WTC11 (cell line): ENCODE measurements around the gene SLCO2A1. TPM values are rescaled to one million over a fixed set of nuclear protein-coding genes. Genes with fewer than 3 reads are reported as not detected.

ENCODE experiments used
- ATAC-seq: fragments of 200-7000 bp; cut with Tn5 transposase; 2 replicates; pipeline ENCODE4 v1.10.0; 2021; ENCODE audit warnings: mild to moderate bottlenecking, moderate library complexity
- CTCF ChIA-PET: fragments of 300-600 bp; sonication (Branson Sonifier 250); formaldehyde crosslinking; loops from one replicate; lab custom pipeline; 2021; ENCODE audit warnings: antibody characterized with exemption; lab: Charles Lee
- POLR2A ChIA-PET: fragments of 350-600 bp; sonication (Branson Sonifier 250); formaldehyde crosslinking; loops from one replicate; lab custom pipeline; 2021; ENCODE audit warnings: antibody characterized with exemption; lab: Charles Lee
- DNase-seq: peaks from one replicate; pipeline ENCODE4 v3.0.0; 2021; ENCODE audit warnings: low spot score
- H3K27ac Mint-ChIP-seq: 2 replicates; pipeline ENCODE4 v1.8.0; 2021; ENCODE audit warnings: mixed read lengths
- H3K27me3 Mint-ChIP-seq: 2 replicates; pipeline ENCODE4 v1.8.0; 2021; ENCODE audit warnings: low read depth, mild to moderate bottlenecking, moderate library complexity, mixed read lengths
- H3K36me3 Mint-ChIP-seq: 2 replicates; pipeline ENCODE4 v1.8.0; 2021; ENCODE audit warnings: mixed read lengths
- H3K4me1 Mint-ChIP-seq: 2 replicates; pipeline ENCODE4 v1.8.0; 2022; ENCODE audit warnings: mixed read lengths
- H3K4me3 Mint-ChIP-seq: 2 replicates; pipeline ENCODE4 v1.8.0; 2021; ENCODE audit warnings: mild to moderate bottlenecking, moderate library complexity, mixed read lengths
- H3K9me3 Mint-ChIP-seq: 2 replicates; pipeline ENCODE4 v1.8.0; 2021; ENCODE audit warnings: mixed read lengths
- CDX4 ChIP-seq: fragments of 250-450 bp; sonication (Bioruptor Pico); IDR thresholded peaks from 2 replicates; pipeline ENCODE4 v1.9.0; 2021; ENCODE audit warnings: moderate library complexity, mild to moderate bottlenecking, inconsistent platforms, borderline replicate concordance
- CREM ChIP-seq: sonication (generic); formaldehyde crosslinking; IDR thresholded peaks from 2 replicates; pipeline ENCODE4 v1.8.1; 2022; ENCODE audit warnings: mild to moderate bottlenecking, missing genetic modification reagents, moderate library complexity
- ETV6 ChIP-seq: sonication (generic); formaldehyde crosslinking; IDR thresholded peaks from 2 replicates; pipeline ENCODE4 v1.8.1; 2022; ENCODE audit warnings: mild to moderate bottlenecking, missing genetic modification reagents
- MAX ChIP-seq: sonication (generic); formaldehyde crosslinking; IDR thresholded peaks from 2 replicates; pipeline ENCODE4 v1.8.0; 2022; ENCODE audit warnings: mild to moderate bottlenecking, missing genetic modification reagents
- NR3C1 ChIP-seq: sonication (generic); formaldehyde crosslinking; conservative IDR thresholded peaks from 2 replicates; pipeline ENCODE4 v1.8.1; 2023; ENCODE audit warnings: low read depth, mild to moderate bottlenecking, missing genetic modification reagents
- RELA ChIP-seq: sonication (generic); formaldehyde crosslinking; IDR thresholded peaks from 2 replicates; pipeline ENCODE4 v1.8.1; 2022; ENCODE audit warnings: missing genetic modification reagents, mild to moderate bottlenecking, borderline replicate concordance
- STAT6 ChIP-seq: sonication (generic); formaldehyde crosslinking; conservative IDR thresholded peaks from 2 replicates; pipeline ENCODE4 v1.8.1; 2023; ENCODE audit warnings: mild to moderate bottlenecking, low read depth, missing genetic modification reagents, moderate library complexity
- TCF7 ChIP-seq: sonication (generic); formaldehyde crosslinking; IDR thresholded peaks from 2 replicates; pipeline ENCODE4 v1.8.0; 2022; ENCODE audit warnings: mild to moderate bottlenecking, low read depth, missing genetic modification reagents, moderate library complexity
- TP53 ChIP-seq: sonication (generic); formaldehyde crosslinking; IDR thresholded peaks from 2 replicates; pipeline ENCODE4 v1.8.1; 2023; ENCODE audit warnings: mild to moderate bottlenecking, missing genetic modification reagents
- USF1 ChIP-seq: sonication (generic); formaldehyde crosslinking; IDR thresholded peaks from 2 replicates; pipeline ENCODE4 v1.8.0; 2022; ENCODE audit warnings: mild to moderate bottlenecking, missing genetic modification reagents
- ZNF121 ChIP-seq: sonication (generic); formaldehyde crosslinking; IDR thresholded peaks from 2 replicates; pipeline ENCODE4 v1.8.0; 2023; ENCODE audit warnings: missing genetic modification reagents
- ZNF232 ChIP-seq: sonication (generic); formaldehyde crosslinking; IDR thresholded peaks from 2 replicates; pipeline ENCODE4 v1.8.0; 2022; ENCODE audit warnings: mild to moderate bottlenecking, missing genetic modification reagents
- ZNF396 ChIP-seq: fragments of 250-450 bp; sonication (Bioruptor Pico); IDR thresholded peaks from 2 replicates; pipeline ENCODE4 v1.8.0; 2021; ENCODE audit warnings: mild to moderate bottlenecking, moderate library complexity, borderline replicate concordance
- ZNF671 ChIP-seq: fragments of 250-450 bp; sonication (Bioruptor Pico); IDR thresholded peaks from 2 replicates; pipeline ENCODE4 v1.8.0; 2021; ENCODE audit warnings: mild to moderate bottlenecking
- total RNA-seq: library from RNA; stranded (reverse); gene quantifications from 3 replicates; pipeline ENCODE4 v1.2.3, GENCODE V29; 2021

The SLCO2A1 gene
- total RNA-seq, 1 experiment from 2014 or later, result 3.3 TPM

- DNase-seq, result no peak
Measured at GRCh38 chr3:134001251-134001650, 28.5 kb downstream of the SLCO2A1 start.

GRCh38 chr3:133999891-134000685 is 29.6 kb downstream of the SLCO2A1 start:
- Mint-ChIP-seq H3K9me3 (peaks cover 8% of the 10 kb centered on the region), H3K27ac (no peak overlapping the region), H3K27me3 (peaks cover 4% of the 10 kb centered on the region), H3K36me3 (peaks cover 7% of the 10 kb centered on the region), H3K4me1 (peaks cover 13% of the 10 kb centered on the region), H3K4me3 (no peak overlapping the region)
- ATAC-seq (no peak), DNase-seq (no peak)
- CTCF ChIA-PET, result no interaction called here
- TF ChIP-seq TP53 (CRISPR knock-in tag) (no peak), ZNF121 (CRISPR knock-in tag) (no peak), TCF7 (CRISPR knock-in tag) (no peak), NR3C1 (CRISPR knock-in tag) (no peak), ETV6 (CRISPR knock-in tag) (no peak), CDX4 (no peak), USF1 (CRISPR knock-in tag) (no peak), ZNF671 (CRISPR knock-in tag) (no peak), ZNF396 (CRISPR knock-in tag) (no peak)
- POLR2A ChIA-PET, result no interaction called here

More at GRCh38 chr3:134001251-134001650, 28.5 kb downstream of the SLCO2A1 start:
- H3K36me3 Mint-ChIP-seq, result peaks cover 9% of the 10 kb centered on the region
- POLR2A ChIA-PET, result no interaction called here
- ATAC-seq, result no peak
- peaks cover 3% of the 10 kb centered on the region; the same call in 1 of the 2 replicates for H3K4me1 Mint-ChIP-seq
- CTCF ChIA-PET, result no interaction called here
- H3K4me3 Mint-ChIP-seq, result no peak overlapping the region
- peaks cover 4% of the 10 kb centered on the region for H3K27me3 Mint-ChIP-seq
- no peak overlapping the region for H3K27ac Mint-ChIP-seq
- peaks cover 10% of the 10 kb centered on the region for H3K9me3 Mint-ChIP-seq
- TF ChIP-seq TCF7 (CRISPR knock-in tag), result no peak
- no peak for TF ChIP-seq RELA (CRISPR knock-in tag)
- no peak for TF ChIP-seq MAX

GRCh38 chr3:133998691-133999241 is 31.0 kb downstream of the SLCO2A1 start:
- no peak overlapping the region for H3K27ac Mint-ChIP-seq
- TF ChIP-seq CREM (CRISPR knock-in tag), result no peak
- no peak for TF ChIP-seq STAT6 (CRISPR knock-in tag)
- TF ChIP-seq ZNF232 (CRISPR knock-in tag), result no peak
- TF ChIP-seq, all 79 proteins: peak for 0
- H3K4me1 Mint-ChIP-seq, result peaks cover 13% of the 10 kb centered on the region
- DNase-seq (no peak), ATAC-seq (no peak)
- H3K27me3 Mint-ChIP-seq, result peaks cover 5% of the 10 kb centered on the region; the same call in 1 of the 2 replicates
- ChIA-PET CTCF (interaction anchor here (1.6 kb wide), 1 partner anchor 34 kb away, joined by 5 read pairs; no protein-coding TSS in a partner anchor), POLR2A (no interaction called here)
- no peaks in the 10 kb centered on the region for H3K9me3 Mint-ChIP-seq
- H3K4me3 Mint-ChIP-seq, result no peak overlapping the region
- H3K36me3 Mint-ChIP-seq, result no peaks in the 10 kb centered on the region
